ENCODE measurements around the gene UBTFL1. TPM values are rescaled to one million over a fixed set of nuclear protein-coding genes. Genes with fewer than 3 reads are reported as not detected.

Gene UBTFL1
- total RNA-seq, 1 donor from 2014 or later = not detected

- TF ChIP-seq CTCF (conservative IDR thresholded peaks at IDR 0.05) = no peak
- Mint-ChIP-seq H3K4me1 (ENCODE audit: unreplicated experiment) (peaks cover 22% of the 10 kb centered on the region), H3K4me3 (peak within 1 kb of the TSS; percentile 85), H3K27me3 (no peaks in the 10 kb centered on the region), H3K9me3 (no peaks in the 10 kb centered on the region), H3K27ac (peak within 1 kb of the TSS; percentile 48), H3K36me3 (peaks cover 5% of the 10 kb centered on the region)
- peak; percentile 76 for DNase-seq (ENCODE audit: extremely low spot score, unreplicated experiment)
Measured at GRCh38 chr11:90134478-90135003, 48.8 kb downstream of the UBTFL1 start, which contains the start of gene NAALAD2. Gene NAALAD2, plus strand, starts transcription at chr11:90134663. Its CDS starts 96 bp downstream, at chr11:90134759.

GRCh38 chr11:90135016-90135415 lies 49.3 kb downstream of the UBTFL1 start:
- Mint-ChIP-seq H3K4me1 (ENCODE audit: unreplicated experiment) (peaks cover 22% of the 10 kb centered on the region), H3K27ac (peak overlapping the region; percentile 48)
- DNase-seq (ENCODE audit: extremely low spot score, unreplicated experiment) = no peak

More at GRCh38 chr11:90135016-90135415, 49.3 kb downstream of the UBTFL1 start:
- no peaks in the 10 kb centered on the region for H3K9me3 Mint-ChIP-seq
- H3K4me3 Mint-ChIP-seq = peak overlapping the region; percentile 85
- H3K36me3 Mint-ChIP-seq = peaks cover 5% of the 10 kb centered on the region
- no peak for TF ChIP-seq CTCF (conservative IDR thresholded peaks at IDR 0.05)
- no peaks in the 10 kb centered on the region for H3K27me3 Mint-ChIP-seq

Other genes starting within 250 kb of the UBTFL1 start
- not detected in 2 replicates for gene TRIM64B, start 207.5 kb upstream of the UBTFL1 start, total RNA-seq (ENCODE audit: low replicate concordance)
- not detected in 2 replicates for gene TRIM49D1, start 163.7 kb upstream of the UBTFL1 start, total RNA-seq (ENCODE audit: low replicate concordance)
- not detected in 2 replicates for gene TRIM49D2, start 161.9 kb upstream of the UBTFL1 start, total RNA-seq (ENCODE audit: low replicate concordance)
- not detected in 2 replicates for gene TRIM64, start 119.9 kb upstream of the UBTFL1 start, total RNA-seq (ENCODE audit: low replicate concordance)
- not detected in 2 replicates for gene TRIM49C, start 54.8 kb upstream of the UBTFL1 start, total RNA-seq (ENCODE audit: low replicate concordance)
- gene NAALAD2, start 48.7 kb downstream of the UBTFL1 start, total RNA-seq (ENCODE audit: low replicate concordance) = 5.8 and 16.9 TPM in 2 replicates
- 51.5 and 63.7 TPM in 2 replicates for gene CHORDC1, start 137.1 kb downstream of the UBTFL1 start, total RNA-seq (ENCODE audit: low replicate concordance)

All from type B pancreatic cell (in vitro differentiated cells).